Type B pancreatic cell (in vitro differentiated cells): Measurements from ENCODE around the gene TMEM108. TPM values are rescaled to one million over a fixed set of nuclear protein-coding genes. Genes with fewer than 3 reads are reported as not detected.

ENCODE experiments used
- DNase-seq: peaks from one replicate; pipeline ENCODE4 v3.0.0; 2021; ENCODE audit warnings: mixed read lengths; ENCODE audit not compliant: unreplicated experiment; ENCODE audit errors: extremely low spot score
- H3K27ac Mint-ChIP-seq: 2 replicates; pipeline ENCODE4 v1.8.0; 2021; ENCODE audit warnings: mild to moderate bottlenecking, mixed read lengths
- H3K27me3 Mint-ChIP-seq: 2 replicates; pipeline ENCODE4 v1.8.0; 2021; ENCODE audit warnings: mixed read lengths
- H3K36me3 Mint-ChIP-seq: 2 replicates; pipeline ENCODE4 v1.8.0; 2021; ENCODE audit warnings: mixed read lengths
- H3K4me1 Mint-ChIP-seq: one replicate; pipeline ENCODE4 v1.8.0; 2021; ENCODE audit warnings: mixed read lengths; ENCODE audit not compliant: unreplicated experiment
- H3K4me3 Mint-ChIP-seq: 2 replicates; pipeline ENCODE4 v1.8.0; 2021; ENCODE audit warnings: mild to moderate bottlenecking, mixed read lengths
- H3K9me3 Mint-ChIP-seq: 2 replicates; pipeline ENCODE4 v1.8.0; 2021; ENCODE audit warnings: mixed read lengths
- total RNA-seq: library from RNA; stranded (reverse); gene quantifications from 2 replicates; pipeline ENCODE4 v1.2.1, GENCODE V29; 2021; ENCODE audit warnings: low replicate concordance
- TF ChIP-seq, protein P1 (sequence below): fragments of 200-600 bp; sonication (generic); conservative IDR thresholded peaks from 2 replicates; pipeline ENCODE4 v1.5.0; 2021; ENCODE audit warnings: antibody characterized with exemption, mild to moderate bottlenecking

The TMEM108 gene
- total RNA-seq, 1 donor from 2014 or later: 7.4 TPM

DNA sequence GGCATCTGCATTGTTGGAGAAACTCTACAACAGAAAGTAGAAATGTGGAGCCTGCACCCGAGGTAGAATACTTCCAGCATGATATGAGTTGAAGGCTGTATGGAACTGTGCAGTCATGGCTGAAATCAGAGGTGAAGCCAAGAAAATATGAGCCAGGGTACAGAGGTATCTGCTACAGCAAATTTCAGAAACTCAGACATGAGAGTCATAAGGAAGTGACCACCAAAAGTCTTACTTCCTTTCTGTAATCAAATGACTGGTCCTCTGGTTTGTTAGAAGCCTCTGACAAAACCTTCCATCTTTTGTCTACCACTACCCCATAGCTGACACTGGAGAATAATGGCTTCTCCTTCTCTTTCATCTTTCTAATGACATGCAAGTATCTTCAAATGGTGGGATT, 159.4 kb downstream of the TMEM108 start:
- Mint-ChIP-seq H3K27ac (no peak overlapping the region), H3K4me1 (no peaks in the 10 kb centered on the region), H3K4me3 (no peak overlapping the region), H3K27me3 (no peaks in the 10 kb centered on the region), H3K36me3 (no peaks in the 10 kb centered on the region), H3K9me3 (peaks cover 10% of the 10 kb centered on the region)
- TF ChIP-seq, protein P1, sequence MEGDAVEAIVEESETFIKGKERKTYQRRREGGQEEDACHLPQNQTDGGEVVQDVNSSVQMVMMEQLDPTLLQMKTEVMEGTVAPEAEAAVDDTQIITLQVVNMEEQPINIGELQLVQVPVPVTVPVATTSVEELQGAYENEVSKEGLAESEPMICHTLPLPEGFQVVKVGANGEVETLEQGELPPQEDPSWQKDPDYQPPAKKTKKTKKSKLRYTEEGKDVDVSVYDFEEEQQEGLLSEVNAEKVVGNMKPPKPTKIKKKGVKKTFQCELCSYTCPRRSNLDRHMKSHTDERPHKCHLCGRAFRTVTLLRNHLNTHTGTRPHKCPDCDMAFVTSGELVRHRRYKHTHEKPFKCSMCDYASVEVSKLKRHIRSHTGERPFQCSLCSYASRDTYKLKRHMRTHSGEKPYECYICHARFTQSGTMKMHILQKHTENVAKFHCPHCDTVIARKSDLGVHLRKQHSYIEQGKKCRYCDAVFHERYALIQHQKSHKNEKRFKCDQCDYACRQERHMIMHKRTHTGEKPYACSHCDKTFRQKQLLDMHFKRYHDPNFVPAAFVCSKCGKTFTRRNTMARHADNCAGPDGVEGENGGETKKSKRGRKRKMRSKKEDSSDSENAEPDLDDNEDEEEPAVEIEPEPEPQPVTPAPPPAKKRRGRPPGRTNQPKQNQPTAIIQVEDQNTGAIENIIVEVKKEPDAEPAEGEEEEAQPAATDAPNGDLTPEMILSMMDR: no peak
- no peak for DNase-seq

DNA sequence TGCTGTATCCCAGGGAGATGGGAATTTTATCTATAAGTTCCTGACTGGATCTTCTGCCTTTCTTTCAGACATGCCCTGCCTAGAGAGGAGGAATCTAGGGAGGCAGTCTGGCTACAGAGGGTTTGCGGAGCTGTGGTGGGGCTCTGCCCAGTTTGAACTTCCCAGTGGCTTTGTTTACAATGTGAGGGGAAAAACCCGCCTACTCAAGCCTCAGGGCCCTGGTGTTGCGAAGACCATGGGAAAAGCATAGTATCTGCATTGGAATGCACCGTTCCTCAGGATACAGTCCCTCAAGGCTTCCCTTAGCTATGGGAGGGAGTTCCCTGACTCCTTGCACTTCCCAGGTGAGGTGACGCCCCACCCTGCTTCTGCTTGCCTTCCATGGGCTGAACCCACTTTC, 168.7 kb downstream of the TMEM108 start:
- TF ChIP-seq, protein P1: no peak
- Mint-ChIP-seq H3K27ac (no peak overlapping the region), H3K27me3 (no peaks in the 10 kb centered on the region), H3K36me3 (no peaks in the 10 kb centered on the region), H3K4me3 (no peak overlapping the region), H3K4me1 (peaks cover 6% of the 10 kb centered on the region), H3K9me3 (peaks cover 4% of the 10 kb centered on the region)
- no peak for DNase-seq

DNA sequence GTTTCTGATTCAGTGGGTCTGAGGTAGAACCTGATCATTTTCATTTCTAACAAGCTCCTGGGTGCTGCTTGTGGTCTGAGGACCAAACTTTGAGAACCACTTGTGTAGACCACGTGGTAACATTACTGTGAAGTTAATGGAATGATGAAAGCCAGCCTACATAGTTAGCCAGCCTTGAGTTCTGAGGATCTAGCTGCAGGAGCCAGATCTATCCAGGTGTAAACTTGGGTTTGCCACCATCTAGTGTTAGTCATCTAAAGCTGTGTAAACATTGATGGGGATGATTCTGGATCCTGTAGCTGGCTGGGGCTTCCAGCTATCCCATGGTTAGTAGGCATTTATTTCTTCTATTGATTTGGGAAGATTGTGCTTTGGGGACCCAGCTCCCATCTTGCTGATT, 170.0 kb downstream of the TMEM108 start:
- Mint-ChIP-seq H3K36me3 (no peaks in the 10 kb centered on the region), H3K27me3 (no peaks in the 10 kb centered on the region), H3K27ac (no peak overlapping the region), H3K4me3 (no peak overlapping the region), H3K9me3 (no peaks in the 10 kb centered on the region), H3K4me1 (peaks cover 10% of the 10 kb centered on the region)
- DNase-seq: no peak
- TF ChIP-seq, protein P1: no peak

DNA sequence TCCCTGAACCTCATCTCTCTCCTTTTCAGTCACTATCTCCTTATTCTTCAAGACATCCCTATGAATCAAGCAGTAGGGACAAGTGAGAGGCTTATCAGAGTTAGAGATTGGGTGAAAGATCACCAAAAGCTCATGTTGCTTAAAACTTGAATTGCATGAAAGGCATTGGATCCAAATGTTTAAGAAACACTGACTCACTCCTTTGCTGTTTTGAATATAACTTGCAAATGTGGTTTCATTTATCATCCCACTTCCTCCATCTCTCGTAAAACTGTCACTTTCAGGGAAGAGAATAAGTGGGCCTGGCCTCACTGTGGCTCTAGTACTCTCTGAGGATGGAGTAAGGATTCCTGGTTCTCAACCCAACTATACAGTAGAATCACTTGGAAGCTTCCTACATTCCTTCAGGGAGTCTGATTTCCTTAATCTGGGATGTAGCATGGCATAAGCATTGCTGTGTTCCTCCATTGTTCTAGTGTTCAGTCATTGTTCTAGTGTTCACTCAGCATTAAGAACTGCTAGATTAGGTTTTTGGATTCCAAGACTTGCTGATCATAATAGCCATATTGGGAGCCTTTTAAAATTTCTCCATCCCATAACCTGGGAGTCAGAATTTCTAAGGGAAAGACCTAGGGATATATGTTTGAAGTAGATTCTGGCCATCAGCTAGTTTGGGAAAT, 171.8 kb downstream of the TMEM108 start:
- no peaks in the 10 kb centered on the region for H3K36me3 Mint-ChIP-seq
- H3K4me3 Mint-ChIP-seq: no peak overlapping the region
- DNase-seq: no peak
- peaks cover 10% of the 10 kb centered on the region for H3K4me1 Mint-ChIP-seq
- TF ChIP-seq, protein P1: no peak
- no peaks in the 10 kb centered on the region for H3K27me3 Mint-ChIP-seq
- no peak overlapping the region for H3K27ac Mint-ChIP-seq
- H3K9me3 Mint-ChIP-seq: no peaks in the 10 kb centered on the region

DNA sequence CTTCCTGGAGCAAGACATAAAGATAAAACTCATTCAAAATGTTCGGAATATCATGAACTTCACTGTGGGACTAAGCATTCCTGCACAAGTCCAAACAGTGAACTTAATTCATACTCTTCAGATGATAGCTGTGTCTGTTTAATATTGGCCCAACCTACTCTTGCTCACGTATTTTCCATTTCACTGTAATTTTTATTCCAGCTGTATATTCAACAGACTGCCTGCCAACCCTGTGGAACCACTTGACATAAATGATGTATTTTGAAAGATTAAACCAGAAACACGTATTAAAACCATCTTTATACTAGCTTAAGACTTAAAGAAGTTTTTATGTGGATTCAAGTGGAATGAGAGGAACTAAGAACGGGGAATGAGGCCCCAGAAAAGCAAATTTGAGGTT, 172.5 kb downstream of the TMEM108 start:
- no peak overlapping the region for H3K4me3 Mint-ChIP-seq
- TF ChIP-seq, protein P1: no peak
- H3K36me3 Mint-ChIP-seq: no peaks in the 10 kb centered on the region
- DNase-seq: no peak
- H3K27ac Mint-ChIP-seq: no peak overlapping the region
- H3K9me3 Mint-ChIP-seq: no peaks in the 10 kb centered on the region
- H3K27me3 Mint-ChIP-seq: no peaks in the 10 kb centered on the region
- peaks cover 10% of the 10 kb centered on the region for H3K4me1 Mint-ChIP-seq
